RWPE2 (cell line): Measurements from ENCODE around the gene POU2F1.

Experiments
- ATAC-seq: fragments of 200-7000 bp; cut with Tn5 transposase; 3 replicates; pipeline ENCODE4 v1.9.1; 2021; ENCODE audit warnings: low read depth
- DNase-seq: peaks from one replicate; pipeline ENCODE4 v3.0.0-alpha.2; 2020; ENCODE audit warnings: low spot score
- H3K27ac ChIP-seq: fragments of 450-650 bp; 2 replicates; pipeline ENCODE4 v1.5.1; 2017; ENCODE audit warnings: mild to moderate bottlenecking; ENCODE audit not compliant: poor library complexity, severe bottlenecking
- H3K27me3 ChIP-seq: fragments of 250-450 bp; sonication (Bioruptor Pico); 2 replicates; pipeline ENCODE4 v1.5.1; 2021; ENCODE audit warnings: mild to moderate bottlenecking, moderate library complexity; ENCODE audit not compliant: insufficient read depth, poor library complexity, severe bottlenecking
- H3K36me3 ChIP-seq: fragments of 250-450 bp; sonication (Bioruptor Pico); 2 replicates; pipeline ENCODE4 v1.5.1; 2020; ENCODE audit warnings: low read depth, mild to moderate bottlenecking, moderate library complexity
- H3K4me1 ChIP-seq: fragments of 250-450 bp; sonication (Bioruptor Pico); 2 replicates; pipeline ENCODE4 v1.5.1; 2021; ENCODE audit warnings: mild to moderate bottlenecking, moderate library complexity; ENCODE audit not compliant: insufficient read depth, poor library complexity, severe bottlenecking
- H3K4me3 ChIP-seq: fragments of 250-450 bp; sonication (Bioruptor Pico); 2 replicates; pipeline ENCODE4 v1.5.1; 2021; ENCODE audit warnings: mild to moderate bottlenecking, moderate library complexity; ENCODE audit not compliant: severe bottlenecking
- H3K9me3 ChIP-seq: fragments of 250-450 bp; sonication (Bioruptor Pico); 2 replicates; pipeline ENCODE4 v1.5.1; 2021; ENCODE audit warnings: mild to moderate bottlenecking, moderate library complexity; ENCODE audit not compliant: severe bottlenecking
- CTCF ChIP-seq: fragments of 450-650 bp; IDR thresholded peaks from one replicate; pipeline ENCODE4 v1.5.1; 2017; ENCODE audit warnings: mild to moderate bottlenecking, moderate library complexity; ENCODE audit not compliant: poor library complexity, severe bottlenecking

POU2F1 gene

DNA sequence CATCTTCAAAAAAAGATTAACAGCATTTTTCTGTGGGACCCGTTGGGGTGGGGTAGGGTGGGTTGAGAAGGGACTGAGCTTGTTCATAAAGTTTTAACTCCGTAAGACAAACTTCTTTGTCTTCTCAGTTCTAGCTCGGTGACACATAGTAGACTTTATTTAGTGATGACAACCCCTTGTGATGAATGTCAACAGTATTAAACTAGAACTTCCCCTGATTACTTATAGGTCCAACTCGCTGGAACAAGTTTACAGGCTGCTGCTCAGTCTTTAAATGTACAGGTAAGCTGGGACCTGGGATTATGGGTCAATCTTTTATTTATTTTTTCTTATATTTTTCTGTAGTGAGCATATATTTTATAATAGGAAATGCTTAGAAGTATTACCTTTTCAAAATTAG lies 149.2 kb downstream of the POU2F1 start:
- ATAC-seq (no peak), DNase-seq (no peak)
- Histone ChIP-seq H3K4me3 (no peak overlapping the region), H3K36me3 (peaks cover 6% of the 10 kb centered on the region), H3K9me3 (no peaks in the 10 kb centered on the region), H3K4me1 (no peaks in the 10 kb centered on the region), H3K27ac (no peak overlapping the region), H3K27me3 (no peaks in the 10 kb centered on the region)
- no peak for TF ChIP-seq CTCF

- DNase-seq (no peak), ATAC-seq (no peak)
- H3K27ac ChIP-seq = no peak overlapping the region
- TF ChIP-seq CTCF = no peak
- H3K36me3 ChIP-seq = peaks cover 10% of the 10 kb centered on the region
- no peaks in the 10 kb centered on the region for H3K4me1 ChIP-seq
- no peaks in the 10 kb centered on the region for H3K9me3 ChIP-seq
- H3K27me3 ChIP-seq = no peaks in the 10 kb centered on the region
- no peak overlapping the region for H3K4me3 ChIP-seq
Measured at GRCh38 chr1:167371030-167371429, 150.3 kb downstream of the POU2F1 start.

DNA sequence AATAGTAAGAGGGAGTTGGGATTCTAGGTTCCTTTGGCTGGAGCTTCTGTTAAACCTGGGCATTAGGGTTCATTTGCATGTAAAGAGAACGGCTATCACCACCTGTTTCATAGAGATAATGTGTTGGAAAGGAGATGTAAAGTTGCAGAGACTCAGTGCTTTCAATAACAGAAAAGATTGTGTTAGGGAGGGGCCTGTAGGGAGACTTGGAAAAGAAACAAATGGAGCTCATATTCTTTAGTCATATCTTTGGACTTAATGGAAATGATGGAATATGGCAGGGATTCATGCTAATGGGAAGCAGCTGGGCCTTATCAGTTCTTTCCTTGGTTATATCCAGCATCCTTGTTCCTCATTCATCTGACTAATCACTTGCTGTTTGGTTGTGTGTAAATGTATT lies 152.7 kb downstream of the POU2F1 start:
- Histone ChIP-seq H3K4me1 (no peaks in the 10 kb centered on the region), H3K27me3 (no peaks in the 10 kb centered on the region), H3K36me3 (peaks cover 10% of the 10 kb centered on the region), H3K9me3 (no peaks in the 10 kb centered on the region), H3K27ac (no peak overlapping the region), H3K4me3 (no peak overlapping the region)
- no peak for TF ChIP-seq CTCF
- no peak for DNase-seq
- no peak for ATAC-seq

- DNase-seq (no peak), ATAC-seq (no peak)
- H3K36me3 ChIP-seq = peaks cover 10% of the 10 kb centered on the region
- TF ChIP-seq CTCF = no peak
- no peak overlapping the region for H3K27ac ChIP-seq
- H3K4me1 ChIP-seq = no peaks in the 10 kb centered on the region
- no peak overlapping the region for H3K4me3 ChIP-seq
- no peaks in the 10 kb centered on the region for H3K9me3 ChIP-seq
- no peaks in the 10 kb centered on the region for H3K27me3 ChIP-seq
Measured at GRCh38 chr1:167373986-167374385, 153.3 kb downstream of the POU2F1 start.

GRCh38 chr1:167375949-167376348 lies 155.3 kb downstream of the POU2F1 start:
- Histone ChIP-seq H3K36me3 (peaks cover 10% of the 10 kb centered on the region), H3K4me3 (no peak overlapping the region), H3K9me3 (no peaks in the 10 kb centered on the region), H3K27ac (no peak overlapping the region), H3K27me3 (no peaks in the 10 kb centered on the region), H3K4me1 (no peaks in the 10 kb centered on the region)
- TF ChIP-seq CTCF = no peak
- no peak for ATAC-seq
- DNase-seq = no peak
